ENCODE results near the gene PDCD2L. TPM values are rescaled to one million over a fixed set of nuclear protein-coding genes. Genes with fewer than 3 reads are reported as not detected.
A peak's percentile ranks its signal among the peaks of the same experiment; 100 is the strongest.

The PDCD2L gene
- total RNA-seq, 1 donor from 2014 or later = 13.3 TPM

DNA sequence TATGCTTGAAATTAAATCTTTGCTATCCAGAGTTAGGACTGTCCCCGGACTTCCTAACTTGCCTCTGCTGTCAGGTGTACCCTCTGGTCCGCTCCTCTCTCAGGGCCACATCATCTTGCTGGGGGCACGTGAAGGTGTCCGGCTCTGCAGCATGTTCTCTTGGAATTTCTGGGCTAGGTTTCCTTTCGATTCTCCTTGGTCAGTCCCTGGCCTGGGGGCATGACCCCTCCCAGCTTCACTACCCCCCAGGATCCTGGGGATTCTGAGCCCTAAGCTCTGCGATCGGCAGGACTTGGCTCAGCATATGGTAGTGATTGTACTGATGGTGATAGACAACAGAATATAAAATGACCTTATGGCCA, 44.3 kb upstream of the PDCD2L start:
- TF ChIP-seq, protein P1, sequence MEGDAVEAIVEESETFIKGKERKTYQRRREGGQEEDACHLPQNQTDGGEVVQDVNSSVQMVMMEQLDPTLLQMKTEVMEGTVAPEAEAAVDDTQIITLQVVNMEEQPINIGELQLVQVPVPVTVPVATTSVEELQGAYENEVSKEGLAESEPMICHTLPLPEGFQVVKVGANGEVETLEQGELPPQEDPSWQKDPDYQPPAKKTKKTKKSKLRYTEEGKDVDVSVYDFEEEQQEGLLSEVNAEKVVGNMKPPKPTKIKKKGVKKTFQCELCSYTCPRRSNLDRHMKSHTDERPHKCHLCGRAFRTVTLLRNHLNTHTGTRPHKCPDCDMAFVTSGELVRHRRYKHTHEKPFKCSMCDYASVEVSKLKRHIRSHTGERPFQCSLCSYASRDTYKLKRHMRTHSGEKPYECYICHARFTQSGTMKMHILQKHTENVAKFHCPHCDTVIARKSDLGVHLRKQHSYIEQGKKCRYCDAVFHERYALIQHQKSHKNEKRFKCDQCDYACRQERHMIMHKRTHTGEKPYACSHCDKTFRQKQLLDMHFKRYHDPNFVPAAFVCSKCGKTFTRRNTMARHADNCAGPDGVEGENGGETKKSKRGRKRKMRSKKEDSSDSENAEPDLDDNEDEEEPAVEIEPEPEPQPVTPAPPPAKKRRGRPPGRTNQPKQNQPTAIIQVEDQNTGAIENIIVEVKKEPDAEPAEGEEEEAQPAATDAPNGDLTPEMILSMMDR (conservative IDR thresholded peaks at IDR 0.05) = no peak
- Mint-ChIP-seq H3K4me1 (ENCODE audit: unreplicated experiment) (peaks cover 34% of the 10 kb centered on the region), H3K27ac (peak overlapping the region; percentile 97), H3K9me3 (no peaks in the 10 kb centered on the region), H3K4me3 (peak overlapping the region; percentile 93), H3K36me3 (peaks cover 2% of the 10 kb centered on the region), H3K27me3 (no peaks in the 10 kb centered on the region)
- DNase-seq (ENCODE audit: extremely low spot score, unreplicated experiment) = no peak

DNA sequence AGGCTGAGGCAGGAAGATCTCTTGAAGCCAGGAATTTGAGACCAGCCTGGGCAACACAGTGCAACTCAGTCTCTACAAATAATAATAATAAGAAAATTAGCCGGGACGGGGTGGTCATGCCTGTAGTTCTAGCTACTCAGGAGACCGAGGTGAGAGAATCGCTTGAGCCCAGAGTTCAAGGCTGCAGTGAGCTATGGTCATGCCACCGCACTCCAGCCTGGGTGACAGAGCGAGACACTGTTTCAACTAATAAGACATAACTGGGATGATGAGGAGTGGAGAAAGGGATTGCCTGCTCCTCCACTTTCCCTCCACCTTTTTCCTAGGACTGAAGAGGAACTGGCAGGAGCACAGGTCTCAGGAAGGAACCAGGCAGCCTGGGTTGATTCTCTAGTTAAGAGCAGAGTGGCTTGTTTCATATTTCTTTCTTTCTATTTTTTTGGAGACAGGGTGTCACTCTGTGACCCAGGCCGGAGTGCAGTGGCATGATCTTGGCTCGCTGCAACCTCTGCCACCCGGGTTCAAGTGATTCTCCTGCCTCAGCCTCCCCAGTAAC, 43.8 kb upstream of the PDCD2L start:
- TF ChIP-seq, protein P1 (conservative IDR thresholded peaks at IDR 0.05) = no peak
- DNase-seq (ENCODE audit: extremely low spot score, unreplicated experiment) = no peak
- Mint-ChIP-seq H3K27me3 (no peaks in the 10 kb centered on the region), H3K4me1 (ENCODE audit: unreplicated experiment) (peaks cover 34% of the 10 kb centered on the region), H3K36me3 (no peaks in the 10 kb centered on the region), H3K27ac (peak overlapping the region; percentile 97), H3K9me3 (no peaks in the 10 kb centered on the region), H3K4me3 (peak overlapping the region; percentile 93)

DNA sequence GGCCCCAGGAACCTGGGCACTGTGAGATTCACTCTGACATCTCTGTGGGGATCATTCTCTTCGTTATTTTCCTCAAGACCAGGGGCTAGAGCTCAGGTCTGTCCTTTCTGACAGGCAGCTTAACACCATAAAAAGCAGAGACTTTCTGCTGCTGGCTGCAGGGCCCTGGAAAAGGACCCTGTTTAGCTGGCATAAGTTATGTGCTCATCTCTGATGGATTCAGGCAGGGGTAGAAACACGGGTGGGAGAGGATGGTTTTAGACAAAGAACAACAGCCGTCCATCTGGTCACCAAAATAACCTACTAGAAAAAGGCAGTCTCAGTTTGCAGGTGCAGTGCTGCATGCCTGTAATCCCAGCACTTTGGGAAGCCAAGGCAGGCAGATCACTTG, 41.5 kb upstream of the PDCD2L start:
- no peaks in the 10 kb centered on the region for H3K9me3 Mint-ChIP-seq
- H3K27ac Mint-ChIP-seq = peak overlapping the region; percentile 70
- peaks cover 6% of the 10 kb centered on the region for H3K36me3 Mint-ChIP-seq
- peaks cover 42% of the 10 kb centered on the region for H3K4me1 Mint-ChIP-seq (ENCODE audit: unreplicated experiment)
- TF ChIP-seq, protein P1 (conservative IDR thresholded peaks at IDR 0.05) = no peak
- DNase-seq (ENCODE audit: extremely low spot score, unreplicated experiment) = no peak
- peak overlapping the region; percentile 64 for H3K4me3 Mint-ChIP-seq
- H3K27me3 Mint-ChIP-seq = no peaks in the 10 kb centered on the region

DNA sequence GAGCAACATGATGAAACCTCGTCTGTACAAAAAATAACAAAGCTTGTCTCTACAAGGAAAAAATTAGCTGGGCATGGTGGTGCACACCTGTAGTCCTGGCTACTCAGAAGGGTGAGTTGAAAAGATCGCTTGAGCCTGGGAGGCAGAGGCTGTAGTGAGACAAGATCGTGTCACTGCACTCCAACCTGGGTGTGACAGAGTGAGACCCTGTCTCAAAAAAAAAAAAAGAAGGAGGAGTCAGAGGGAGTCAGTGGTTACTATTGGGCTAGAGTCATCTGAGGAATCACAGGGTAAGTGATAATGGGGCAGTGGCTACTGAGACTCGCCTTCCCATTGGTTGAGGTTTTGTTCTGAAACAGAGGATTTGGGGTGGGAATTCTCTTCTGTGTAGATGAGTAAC, 41.1 kb upstream of the PDCD2L start:
- no peaks in the 10 kb centered on the region for H3K27me3 Mint-ChIP-seq
- peaks cover 7% of the 10 kb centered on the region for H3K36me3 Mint-ChIP-seq
- H3K27ac Mint-ChIP-seq = peak overlapping the region; percentile 70
- TF ChIP-seq, protein P1 (conservative IDR thresholded peaks at IDR 0.05) = no peak
- H3K4me1 Mint-ChIP-seq (ENCODE audit: unreplicated experiment) = peaks cover 39% of the 10 kb centered on the region
- no peak for DNase-seq (ENCODE audit: extremely low spot score, unreplicated experiment)
- peak overlapping the region; percentile 64 for H3K4me3 Mint-ChIP-seq
- H3K9me3 Mint-ChIP-seq = no peaks in the 10 kb centered on the region

DNA sequence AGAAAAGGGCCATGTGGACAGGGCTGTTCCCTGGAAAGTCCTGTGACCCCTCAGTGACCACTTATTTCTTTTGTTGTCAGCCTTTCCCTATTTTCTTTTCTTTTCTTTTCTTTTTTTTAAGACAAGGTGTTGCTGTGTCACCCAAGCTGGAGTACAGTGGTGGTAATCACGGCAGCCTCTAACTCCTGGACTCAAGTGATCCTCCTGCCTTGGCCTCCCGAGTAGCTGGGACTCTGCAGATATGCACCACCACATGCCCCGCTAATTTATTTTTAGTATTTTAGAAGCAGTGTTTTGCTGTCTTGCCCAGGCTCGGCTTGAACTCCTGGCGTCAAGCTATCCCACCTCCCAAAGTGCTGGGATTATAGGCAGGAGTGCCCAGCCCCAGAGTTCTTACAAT, 40.3 kb upstream of the PDCD2L start:
- Mint-ChIP-seq H3K27ac (no peak overlapping the region), H3K36me3 (peaks cover 10% of the 10 kb centered on the region), H3K9me3 (no peaks in the 10 kb centered on the region), H3K27me3 (no peaks in the 10 kb centered on the region), H3K4me3 (peak overlapping the region; percentile 94), H3K4me1 (ENCODE audit: unreplicated experiment) (peaks cover 32% of the 10 kb centered on the region)
- TF ChIP-seq, protein P1 (conservative IDR thresholded peaks at IDR 0.05) = no peak
- no peak for DNase-seq (ENCODE audit: extremely low spot score, unreplicated experiment)

DNA sequence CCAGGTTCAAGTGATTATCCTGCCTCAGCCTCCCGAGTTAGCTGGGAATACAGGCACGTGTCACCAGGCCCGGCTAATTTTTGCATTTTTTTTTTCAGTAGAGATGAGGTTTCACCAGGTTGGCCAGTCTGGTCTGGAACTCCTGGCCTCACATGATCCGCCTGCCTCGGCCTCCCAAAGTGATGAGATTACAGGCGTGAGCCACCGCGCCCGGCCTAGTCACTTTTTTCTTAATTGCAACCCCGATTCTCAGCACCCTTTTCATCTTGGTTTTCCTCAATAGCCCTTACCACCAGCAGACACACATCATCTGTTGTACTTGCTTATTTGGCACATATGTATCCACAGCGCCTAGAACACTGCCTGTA, 39.8 kb upstream of the PDCD2L start:
- peak overlapping the region; percentile 94 for H3K4me3 Mint-ChIP-seq
- H3K27ac Mint-ChIP-seq = peak overlapping the region; percentile 84
- TF ChIP-seq, protein P1 (conservative IDR thresholded peaks at IDR 0.05) = no peak
- peaks cover 28% of the 10 kb centered on the region for H3K4me1 Mint-ChIP-seq (ENCODE audit: unreplicated experiment)
- H3K36me3 Mint-ChIP-seq = peaks cover 10% of the 10 kb centered on the region
- H3K27me3 Mint-ChIP-seq = no peaks in the 10 kb centered on the region
- H3K9me3 Mint-ChIP-seq = no peaks in the 10 kb centered on the region
- DNase-seq (ENCODE audit: extremely low spot score, unreplicated experiment) = no peak

Data from type B pancreatic cell (in vitro differentiated cells).